ENCODE measurements around the gene MARCHF10.
"Not testable (repeated sequence)": the region's sequence is repeated elsewhere in the genome, so short reads cannot be mapped to it uniquely, and the experiment has no call there.

MARCHF10 gene

GRCh38 chr17:62848334-62848733 is 40.2 kb upstream of the MARCHF10 start:
- CTCF ChIA-PET: no interaction called here
- POLR2A ChIA-PET (ENCODE audit: low non-redundant PET): no interaction called here
- TF ChIP-seq, protein P1, sequence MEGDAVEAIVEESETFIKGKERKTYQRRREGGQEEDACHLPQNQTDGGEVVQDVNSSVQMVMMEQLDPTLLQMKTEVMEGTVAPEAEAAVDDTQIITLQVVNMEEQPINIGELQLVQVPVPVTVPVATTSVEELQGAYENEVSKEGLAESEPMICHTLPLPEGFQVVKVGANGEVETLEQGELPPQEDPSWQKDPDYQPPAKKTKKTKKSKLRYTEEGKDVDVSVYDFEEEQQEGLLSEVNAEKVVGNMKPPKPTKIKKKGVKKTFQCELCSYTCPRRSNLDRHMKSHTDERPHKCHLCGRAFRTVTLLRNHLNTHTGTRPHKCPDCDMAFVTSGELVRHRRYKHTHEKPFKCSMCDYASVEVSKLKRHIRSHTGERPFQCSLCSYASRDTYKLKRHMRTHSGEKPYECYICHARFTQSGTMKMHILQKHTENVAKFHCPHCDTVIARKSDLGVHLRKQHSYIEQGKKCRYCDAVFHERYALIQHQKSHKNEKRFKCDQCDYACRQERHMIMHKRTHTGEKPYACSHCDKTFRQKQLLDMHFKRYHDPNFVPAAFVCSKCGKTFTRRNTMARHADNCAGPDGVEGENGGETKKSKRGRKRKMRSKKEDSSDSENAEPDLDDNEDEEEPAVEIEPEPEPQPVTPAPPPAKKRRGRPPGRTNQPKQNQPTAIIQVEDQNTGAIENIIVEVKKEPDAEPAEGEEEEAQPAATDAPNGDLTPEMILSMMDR (conservative IDR thresholded peaks at IDR 0.05; ENCODE audit: low read depth): no peak
- DNase-seq (ENCODE audit: low spot score): no peak
- H3K27ac ChIP-seq: no peak overlapping the region

GRCh38 chr17:62847426-62847825 is 39.3 kb upstream of the MARCHF10 start:
- ChIA-PET CTCF (no interaction called here), POLR2A (ENCODE audit: low non-redundant PET) (no interaction called here)
- no peak overlapping the region for H3K27ac ChIP-seq
- DNase-seq (ENCODE audit: low spot score): no peak
- TF ChIP-seq, protein P1 (conservative IDR thresholded peaks at IDR 0.05; ENCODE audit: low read depth): no peak

GRCh38 chr17:62840871-62841270 is 32.8 kb upstream of the MARCHF10 start:
- TF ChIP-seq, protein P1 (conservative IDR thresholded peaks at IDR 0.05; ENCODE audit: low read depth): no peak
- ChIA-PET CTCF (interaction anchor here (0.6 kb wide), 1 partner anchor 91 kb away, joined by 3 read pairs; no protein-coding TSS in a partner anchor), POLR2A (ENCODE audit: low non-redundant PET) (no interaction called here)
- no peak overlapping the region for H3K27ac ChIP-seq
- no peak for DNase-seq (ENCODE audit: low spot score)

- H3K27ac ChIP-seq; POLR2A ChIA-PET (ENCODE audit: low non-redundant PET); CTCF ChIA-PET; DNase-seq (ENCODE audit: low spot score): not testable (repeated sequence)
Observed at GRCh38 chr17:62833816-62834215, 25.7 kb upstream of the MARCHF10 start.

DNA sequence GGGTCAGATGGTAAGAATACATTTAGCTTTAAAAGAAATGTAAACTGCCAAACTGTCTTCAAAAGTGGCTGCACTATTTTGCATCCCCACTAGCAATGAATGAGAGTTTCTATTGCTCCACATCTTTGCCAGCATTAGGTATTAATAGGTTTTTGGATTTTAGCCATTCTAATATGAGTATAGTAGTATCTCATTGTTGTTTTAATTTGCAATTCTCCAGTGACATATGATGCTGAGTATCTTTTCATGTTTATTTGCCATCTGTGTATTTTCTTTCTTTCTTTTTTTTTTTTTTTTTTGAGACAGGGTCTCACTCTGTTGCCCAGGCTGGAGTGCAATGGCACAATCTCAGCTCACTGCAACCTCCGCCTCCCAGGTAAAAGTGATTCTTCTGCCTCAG is 24.3 kb upstream of the MARCHF10 start:
- POLR2A ChIA-PET (ENCODE audit: low non-redundant PET): no interaction called here
- H3K27ac ChIP-seq: no peak overlapping the region
- TF ChIP-seq, protein P1 (conservative IDR thresholded peaks at IDR 0.05; ENCODE audit: low read depth): no peak
- no peak for DNase-seq (ENCODE audit: low spot score)
- CTCF ChIA-PET: no interaction called here

DNA sequence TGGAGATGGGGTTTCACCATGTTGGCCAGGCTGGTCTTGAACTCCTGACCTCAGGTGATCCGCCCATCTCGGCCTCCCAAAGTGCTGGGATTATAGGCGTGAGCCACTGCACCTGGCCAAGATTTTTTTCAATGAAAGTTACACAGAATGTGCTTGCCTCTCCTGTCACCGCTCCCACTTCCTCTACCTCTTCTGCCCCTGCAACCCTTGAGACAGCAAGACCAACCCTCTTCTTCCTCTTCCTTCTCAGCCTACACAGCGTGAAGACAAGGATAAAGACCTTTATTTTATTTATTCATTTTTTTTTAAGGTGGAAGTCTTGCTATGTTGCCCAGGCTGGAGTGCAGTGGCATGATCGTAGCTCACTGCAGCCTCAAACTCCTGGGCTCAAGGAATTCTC is 23.0 kb upstream of the MARCHF10 start:
- CTCF ChIA-PET; POLR2A ChIA-PET (ENCODE audit: low non-redundant PET); DNase-seq (ENCODE audit: low spot score): not testable (repeated sequence)
- H3K27ac ChIP-seq: peak overlapping the region; percentile 23

- no peak for DNase-seq (ENCODE audit: low spot score)
- TF ChIP-seq, protein P1 (conservative IDR thresholded peaks at IDR 0.05; ENCODE audit: low read depth): no peak
- CTCF ChIA-PET: no interaction called here
- H3K27ac ChIP-seq: no peak overlapping the region
- POLR2A ChIA-PET (ENCODE audit: low non-redundant PET): no interaction called here
Observed at GRCh38 chr17:62827746-62828485, 19.8 kb upstream of the MARCHF10 start.
